Liver (tissue), 9 donors: ENCODE measurements around the gene ITFG1. TPM values are rescaled to one million over a fixed set of nuclear protein-coding genes. Genes with fewer than 3 reads are reported as not detected.

Source experiments
- DNase-seq: peaks from one replicate; pipeline ENCODE4 v3.0.0-alpha.2; 2017; ENCODE audit warnings: low spot score
- H3K27ac ChIP-seq, 2 donors: one replicate each; pipeline ENCODE4 v1.7.0; 2013; ENCODE audit warnings: inconsistent platforms in 2 of 2, low read length in 2 of 2, control low read depth in 1 of 2, low read depth in 1 of 2, mild to moderate bottlenecking in 1 of 2
- H3K27me3 ChIP-seq, 4 donors: one replicate each; pipeline versions ENCODE4 v1.6.1 to v1.7.0; 2013; ENCODE audit warnings: low read length in 3 of 4, inconsistent platforms in 1 of 4, mild to moderate bottlenecking in 1 of 4, moderate library complexity in 1 of 4; ENCODE audit not compliant: control insufficient read depth in 4 of 4, insufficient read depth in 4 of 4
- H3K36me3 ChIP-seq, 4 donors: one replicate each; pipeline versions ENCODE4 v1.6.1 to v1.7.0; 2013; ENCODE audit warnings: low read length in 3 of 4, mild to moderate bottlenecking in 3 of 4, low read depth in 1 of 4, moderate library complexity in 1 of 4; ENCODE audit not compliant: control insufficient read depth in 4 of 4, insufficient read depth in 3 of 4
- H3K4me1 ChIP-seq, 4 donors: one replicate each; pipeline versions ENCODE4 v1.6.1 to v1.7.0; 2013; ENCODE audit warnings: low read length in 3 of 4, mild to moderate bottlenecking in 3 of 4, moderate library complexity in 1 of 4; ENCODE audit not compliant: control insufficient read depth in 4 of 4, insufficient read depth in 4 of 4
- H3K4me3 ChIP-seq, 3 donors: one replicate each; pipeline versions ENCODE4 v1.6.1 to v1.7.0; 2013; ENCODE audit warnings: low read length in 3 of 3, control low read depth in 1 of 3, low read depth in 1 of 3, mild to moderate bottlenecking in 1 of 3
- H3K9ac ChIP-seq, 2 donors: one replicate each; pipeline ENCODE4 v1.7.0; 2013; ENCODE audit warnings: low read length in 2 of 2, mild to moderate bottlenecking in 2 of 2, moderate library complexity in 2 of 2, control low read depth in 1 of 2, low read depth in 1 of 2
- H3K9me3 ChIP-seq, 4 donors: one replicate each; pipeline versions ENCODE4 v1.6.1 to v1.7.0; 2013; ENCODE audit warnings: low read length in 3 of 4; ENCODE audit not compliant: control insufficient read depth in 4 of 4
- ATF3 ChIP-seq: IDR thresholded peaks from 2 replicates; pipeline ENCODE4 v1.6.1; 2016; ENCODE audit warnings: antibody characterized with exemption
- CTCF ChIP-seq: fragments of 150-350 bp; IDR thresholded peaks from 2 replicates; pipeline ENCODE4 v1.5.1; 2017; ENCODE audit warnings: improper control_type of control experiment, low read depth, low read length; ENCODE audit not compliant: missing input control
- EGR1 ChIP-seq, 2 donors: IDR thresholded peaks; 2 replicates each; pipeline ENCODE4 v1.6.1; 2016 to 2018; ENCODE audit warnings: antibody characterized with exemption in 2 of 2, low read depth in 2 of 2
- FOXA1 ChIP-seq: IDR thresholded peaks from 2 replicates; pipeline ENCODE4 v1.6.1; 2016; ENCODE audit warnings: antibody characterized with exemption
- FOXA2 ChIP-seq: IDR thresholded peaks from 2 replicates; pipeline ENCODE4 v1.6.1; 2016; ENCODE audit warnings: antibody characterized with exemption
- GABPA ChIP-seq, 2 donors: IDR thresholded peaks in 1 of 2; conservative IDR thresholded peaks in 1 of 2; 2 replicates each; pipeline ENCODE4 v1.6.1; 2016; ENCODE audit warnings: antibody characterized with exemption in 2 of 2, mild to moderate bottlenecking in 1 of 2, moderate library complexity in 1 of 2
- HNF4A ChIP-seq, 2 donors: conservative IDR thresholded peaks; 2 replicates each; pipeline ENCODE4 v1.6.1; 2016; ENCODE audit warnings: antibody characterized with exemption in 2 of 2, mild to moderate bottlenecking in 2 of 2
- HNF4G ChIP-seq: IDR thresholded peaks from 2 replicates; pipeline ENCODE4 v1.6.1; 2016; ENCODE audit warnings: antibody characterized with exemption
- JUND ChIP-seq, 2 donors: IDR thresholded peaks; 2 replicates each; pipeline ENCODE4 v1.6.1; 2016; ENCODE audit warnings: antibody characterized with exemption in 2 of 2
- MAX ChIP-seq: IDR thresholded peaks from 2 replicates; pipeline ENCODE4 v1.6.1; 2016; ENCODE audit warnings: antibody characterized with exemption
- NR2F2 ChIP-seq: IDR thresholded peaks from 2 replicates; pipeline ENCODE4 v1.6.1; 2016; ENCODE audit warnings: antibody characterized with exemption
- REST ChIP-seq: IDR thresholded peaks from 2 replicates; pipeline ENCODE4 v1.6.1; 2016; ENCODE audit warnings: antibody characterized with exemption, mild to moderate bottlenecking
- SP1 ChIP-seq: IDR thresholded peaks from 2 replicates; pipeline ENCODE4 v1.6.1; 2018; ENCODE audit warnings: antibody characterized with exemption, mild to moderate bottlenecking
- TAF1 ChIP-seq: conservative IDR thresholded peaks from 2 replicates; pipeline ENCODE4 v1.6.1; 2016; ENCODE audit warnings: antibody characterized with exemption, mild to moderate bottlenecking
- YY1 ChIP-seq: IDR thresholded peaks from 2 replicates; pipeline ENCODE4 v1.6.1; 2016; ENCODE audit warnings: antibody characterized with exemption, mild to moderate bottlenecking
- ZBTB33 ChIP-seq: IDR thresholded peaks from 2 replicates; pipeline ENCODE4 v1.6.1; 2016; ENCODE audit warnings: antibody characterized with exemption
- whole genome bisulfite sequencing: extraction: QIAGEN DNeasy Blood & Tissue Kit; methylation state at CpG from one replicate; pipeline ENCODE4 v1.1.7; 2013; 5-methylcytosine and 5-hydroxymethylcytosine counted together
- polyA plus RNA-seq, 2 donors: library from polyadenylated mRNA; stranded (reverse) in 1 of 2; unstranded in 1 of 2; fragments of 200-250 nt in 1 of 2; fragments of >200 nt in 1 of 2; fragmentation: Nextera tagmentation in 1 of 2; extraction: Ambion mirVana in 1 of 2; gene quantifications; one replicate each; pipeline versions ENCODE4 v1.2.1 to v1.2.3, GENCODE V29; 2013 to 2015
- total RNA-seq, 2 donors: library from RNA; depleted of rRNA; stranded (reverse); fragments of >200 nt; gene quantifications; one replicate each; pipeline ENCODE4 v1.2.3, GENCODE V29; 2014
- donor health status: healthy.
- donor health status: healthy.
- donor health status: healthy.
- donor health status: healthy.
- donor health status: healthy.

Gene ITFG1
- total and polyA plus RNA-seq, 4 donors: 31.1 to 51.0 (median 36.5) TPM

- no peak overlapping the region for H3K9ac ChIP-seq
- peaks cover 1 to 23% (median 16%) of the 10 kb centered on the region in 4 donors for H3K9me3 ChIP-seq
- H3K27me3 ChIP-seq: no peaks in the 10 kb centered on the region
- no peak for DNase-seq
- TF ChIP-seq EGR1 (IDR thresholded peaks at IDR 0.05; ENCODE audit: low read depth in 2 of 2) (no peak), YY1 (no peak), REST (no peak), JUND (IDR thresholded peaks at IDR 0.05) (no peak), FOXA1 (no peak), NR2F2 (no peak), GABPA (IDR thresholded peaks at IDR 0.05 in 1 of 2, conservative IDR thresholded peaks at IDR 0.05 in 1 of 2) (no peak), HNF4A (conservative IDR thresholded peaks at IDR 0.05) (no peak), HNF4G (no peak), TAF1 (no peak), FOXA2 (no peak), ATF3 (no peak), SP1 (no peak), CTCF (no peak), ZBTB33 (no peak), MAX (no peak)
- peaks cover 0 to 3% (median 1%) of the 10 kb centered on the region in 4 donors for H3K36me3 ChIP-seq
- H3K4me3 ChIP-seq: peak overlapping the region in 1 of 3 donors; percentile 45
- no peaks in the 10 kb centered on the region for H3K4me1 ChIP-seq
- H3K27ac ChIP-seq: no peak overlapping the region
Observed at GRCh38 chr16:47490471-47490870, 29.6 kb upstream of the ITFG1 start.

- Histone ChIP-seq H3K4me1 (no peaks in the 10 kb centered on the region), H3K9me3 (peaks cover 1 to 23% (median 16%) of the 10 kb centered on the region in 4 donors), H3K27me3 (no peaks in the 10 kb centered on the region), H3K27ac (no peak overlapping the region), H3K4me3 (no peak overlapping the region), H3K36me3 (peaks cover 0 to 3% (median 1%) of the 10 kb centered on the region in 4 donors), H3K9ac (no peak overlapping the region)
- no peak for TF ChIP-seq REST
- TF ChIP-seq TAF1: no peak
- 97% methylated on average over 3 of the region's 3 CpGs for WGBS
- DNase-seq: no peak
Observed at GRCh38 chr16:47488051-47488450, 27.2 kb upstream of the ITFG1 start.
